Testis (tissue), 3 donors: ENCODE data around the gene SLC47A1. TPM values are rescaled to one million over a fixed set of nuclear protein-coding genes. Genes with fewer than 3 reads are reported as not detected.
A peak's percentile ranks its signal among the peaks of the same experiment; 100 is the strongest.

Source experiments
- DNase-seq: peaks from one replicate; pipeline ENCODE4 v3.0.0-alpha.2; 2019
- H3K27ac ChIP-seq, 2 donors: fragments of 200-600 bp; sonication (generic); one replicate each; pipeline ENCODE4 v1.5.1; 2019
- H3K27me3 ChIP-seq: fragments of 200-600 bp; sonication (generic); one replicate; pipeline ENCODE4 v1.5.1; 2019
- H3K36me3 ChIP-seq: fragments of 200-600 bp; sonication (generic); one replicate; pipeline ENCODE4 v1.5.1; 2017; ENCODE audit warnings: low read depth; ENCODE audit errors: missing control alignments
- H3K4me1 ChIP-seq: fragments of 200-600 bp; sonication (generic); one replicate; pipeline ENCODE4 v1.5.1; 2019
- H3K4me3 ChIP-seq, 2 donors: fragments of 200-600 bp; sonication (generic); one replicate each; pipeline ENCODE4 v1.5.1; 2017 to 2019
- H3K9me3 ChIP-seq: fragments of 200-600 bp; sonication (generic); one replicate; pipeline ENCODE4 v1.5.1; 2017
- CTCF ChIP-seq, 3 experiments: fragments of 450-650 bp in 2 of 3; fragments of 200-600 bp in 1 of 3; sonication (generic) in 1 of 3; IDR thresholded peaks; one replicate each; pipeline ENCODE4 v1.5.1; 2016 to 2019; ENCODE audit warnings: antibody characterized with exemption in 3 of 3, mild to moderate bottlenecking in 2 of 3, moderate library complexity in 1 of 3
- POLR2A ChIP-seq: fragments of 450-650 bp; IDR thresholded peaks from one replicate; pipeline ENCODE4 v1.6.1; 2017; ENCODE audit warnings: antibody characterized with exemption, mild to moderate bottlenecking, moderate library complexity
- WGBS, 2 donors: methylation state at CpG; one replicate each; pipeline ENCODE4 v1.1.5; 2018; 5-methylcytosine and 5-hydroxymethylcytosine counted together
- intact Hi-C: fragments of 100-400 bp; cut with DNase I; formaldehyde crosslinking; loops from one replicate; pipeline ENCODE4 v1.15.1; 2023; ENCODE audit warnings: low total_unique reads
- polyA plus RNA-seq: library from polyadenylated mRNA; stranded (reverse); fragments of 350-450 nt; fragmentation: Illumina TruSeq; extraction: RNeasy Lipid Tissue Mini Kit (QIAGEN cat#74804); gene quantifications from one replicate; pipeline ENCODE4 v1.2.3, GENCODE V29; 2014; ENCODE audit warnings: low read depth, low replicate concordance; ENCODE audit not compliant: insufficient read depth
- total RNA-seq, 2 donors: library from RNA; depleted of rRNA; stranded (reverse); fragments of >200 nt; gene quantifications; one replicate each; pipeline ENCODE4 v1.2.3, GENCODE V29; 2016

SLC47A1 gene
- total and polyA plus RNA-seq, 3 donors from 2014 or later: 20.1 to 97.3 (median 39.8) TPM

- Histone ChIP-seq H3K27ac (no peak overlapping the region), H3K4me1 (no peaks in the 10 kb centered on the region), H3K9me3 (no peaks in the 10 kb centered on the region), H3K27me3 (no peaks in the 10 kb centered on the region), H3K4me3 (no peak overlapping the region), H3K36me3 (no peaks in the 10 kb centered on the region)
- no peak for DNase-seq
- WGBS, 2 donors: 58 to 61% methylated on average over 2 of the region's 2 CpGs
- TF ChIP-seq CTCF (IDR thresholded peaks at IDR 0.05): no peak
- TF ChIP-seq POLR2A: no peak
- intact Hi-C loops: no loop called here
These were observed 39.4 kb downstream of the SLC47A1 start for GRCh38 chr17:19573075-19573474.

- 61 to 62% methylated on average over 4 of the region's 4 CpGs for WGBS, 2 donors
- Histone ChIP-seq H3K27ac (no peak overlapping the region), H3K4me1 (peaks cover 8% of the 10 kb centered on the region), H3K27me3 (no peaks in the 10 kb centered on the region), H3K9me3 (no peaks in the 10 kb centered on the region), H3K4me3 (no peak overlapping the region), H3K36me3 (no peaks in the 10 kb centered on the region)
- no peak for DNase-seq
- intact Hi-C loops: no loop called here
- no peak for TF ChIP-seq CTCF (IDR thresholded peaks at IDR 0.05)
- no peak for TF ChIP-seq POLR2A
These were observed 41.3 kb downstream of the SLC47A1 start for GRCh38 chr17:19574956-19575355.

GRCh38 chr17:19578545-19578944, 44.9 kb downstream of the SLC47A1 start:
- Histone ChIP-seq H3K9me3 (no peaks in the 10 kb centered on the region), H3K4me1 (peaks cover 17% of the 10 kb centered on the region), H3K27me3 (no peaks in the 10 kb centered on the region), H3K4me3 (no peak overlapping the region), H3K27ac (peak overlapping the region; percentile 84 to 90), H3K36me3 (no peaks in the 10 kb centered on the region)
- TF ChIP-seq POLR2A (no peak), CTCF (IDR thresholded peaks at IDR 0.05) (no peak)
- WGBS, 2 donors: 67 to 83% methylated on average over 4 of the region's 4 CpGs
- DNase-seq: no peak
- intact Hi-C loops: no loop called here

GRCh38 chr17:19579192-19579761, 45.6 kb downstream of the SLC47A1 start:
- no peaks in the 10 kb centered on the region for H3K9me3 ChIP-seq
- H3K4me3 ChIP-seq: peak overlapping the region; percentile 59 to 62
- 40 to 63% methylated on average over 5 to 10 of the region's 19 CpGs for WGBS, 2 donors
- H3K27me3 ChIP-seq: no peaks in the 10 kb centered on the region
- peaks cover 24% of the 10 kb centered on the region for H3K4me1 ChIP-seq
- intact Hi-C loops: no loop called here
- no peaks in the 10 kb centered on the region for H3K36me3 ChIP-seq
- TF ChIP-seq CTCF (IDR thresholded peaks at IDR 0.05) (no peak), POLR2A (no peak)
- DNase-seq: peak; percentile 28
- peak overlapping the region; percentile 84 to 90 for H3K27ac ChIP-seq
